Measurements from ENCODE around the gene SAMD10.
"Not testable (repeated sequence)": the region's sequence is repeated elsewhere in the genome, so short reads cannot be mapped to it uniquely, and the experiment has no call there.

SAMD10 gene

GRCh38 chr20:64001607-64002011, 22.2 kb upstream of the SAMD10 start:
- DNase-seq = no peak

DNA sequence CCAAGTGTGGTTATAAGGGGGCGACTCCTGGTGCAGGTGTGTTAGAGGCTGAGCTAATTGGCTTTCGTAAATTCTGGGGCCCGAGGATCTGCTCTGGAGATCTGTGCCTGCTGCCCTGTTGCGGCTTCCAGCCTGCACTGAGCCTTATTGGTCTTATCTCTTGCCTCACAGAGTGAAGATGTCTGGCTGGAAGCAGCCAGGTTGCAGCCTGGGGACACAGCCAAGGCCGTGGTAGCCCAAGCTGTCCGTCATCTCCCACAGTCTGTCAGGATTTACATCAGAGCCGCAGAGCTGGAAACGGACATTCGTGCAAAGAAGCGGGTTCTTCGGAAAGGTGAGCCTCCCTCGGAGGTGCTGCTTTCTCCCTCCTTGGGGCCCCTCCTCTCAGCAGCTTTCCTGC, 21.5 kb upstream of the SAMD10 start:
- no peak for DNase-seq

- DNase-seq = no peak
Observed at GRCh38 chr20:63982937-63983336, 3.5 kb upstream of the SAMD10 start.

- DNase-seq = peak; percentile 97 to 98
Observed at GRCh38 chr20:63980806-63981728, 1.6 kb upstream of the SAMD10 start, which contains the start of gene PRPF6. PRPF6 (plus strand) TSS chr20:63981132; CDS start chr20:63981246, 114 bp downstream.

DNA sequence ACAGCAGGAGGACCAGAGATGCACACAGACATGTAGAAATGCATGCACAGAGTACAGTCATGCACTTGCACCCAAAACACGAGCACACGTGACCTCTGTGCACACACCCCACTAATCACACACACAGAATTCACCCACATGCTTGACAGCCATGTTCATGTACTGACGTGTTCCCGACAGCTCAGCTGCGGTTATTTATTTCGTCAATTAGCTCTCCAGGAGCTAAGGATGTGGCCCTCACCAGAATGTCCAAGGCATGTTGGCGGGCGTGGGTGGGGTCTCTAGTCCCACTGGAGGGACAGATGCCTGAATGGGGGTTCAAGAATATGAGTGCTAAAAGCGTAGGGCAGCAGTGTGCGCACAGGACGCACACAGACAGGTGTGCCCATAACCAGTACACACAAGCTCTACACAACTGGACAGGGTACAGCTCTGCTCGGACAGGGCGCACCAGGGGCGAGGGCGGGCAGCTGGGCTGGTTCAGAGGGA, 919 bp upstream of the SAMD10 start:
- DNase-seq = no peak

- DNase-seq = no peak
Observed at GRCh38 chr20:63979229-63979556, 249 bp downstream of the SAMD10 start.

DNA sequence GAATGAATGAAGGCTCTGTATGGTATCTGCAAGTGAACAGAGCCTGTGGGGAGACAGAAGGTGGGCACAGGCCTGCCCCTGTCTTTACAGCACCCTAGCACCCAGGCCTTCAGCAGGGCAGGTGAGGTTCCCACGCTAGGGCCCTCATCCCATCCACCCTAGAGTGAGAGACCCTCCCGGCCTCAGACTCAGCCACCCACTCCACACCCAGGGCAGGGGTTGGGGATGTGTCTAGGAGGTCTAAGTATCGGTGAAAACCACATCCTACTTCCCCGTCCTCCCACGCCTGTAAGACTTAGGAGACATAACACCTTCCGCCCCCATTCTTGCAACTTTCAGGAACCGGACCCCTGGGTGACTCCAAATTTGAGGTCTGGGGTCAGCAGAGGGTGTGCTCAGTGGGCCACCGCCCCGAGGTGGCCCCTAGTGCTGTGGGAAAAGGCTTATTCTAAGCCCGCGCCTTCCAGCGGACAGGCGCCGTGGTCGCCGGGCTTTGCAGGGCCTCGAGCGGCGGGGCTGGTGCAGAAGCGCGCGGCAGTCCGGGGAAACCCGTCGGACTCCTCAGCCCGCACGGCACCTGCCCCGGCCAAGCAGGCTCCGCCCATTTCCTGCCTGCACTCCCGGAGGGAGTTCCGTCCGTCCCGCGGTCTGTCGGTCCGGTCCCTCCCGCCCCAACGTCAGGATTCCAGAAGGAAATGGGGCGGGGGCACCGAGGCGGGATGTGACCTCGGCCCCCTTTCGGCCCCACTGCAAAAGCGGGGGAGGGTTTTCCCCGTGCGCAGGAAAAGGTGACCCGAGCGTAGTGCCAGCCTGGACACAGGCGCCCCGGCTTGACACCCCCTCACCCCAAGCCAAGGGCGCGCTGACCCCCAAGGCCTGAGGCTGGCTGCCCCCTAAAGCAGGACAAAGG, 868 bp downstream of the SAMD10 start:
- DNase-seq = peak; percentile 37 to 44

- DNase-seq = peak; percentile 71 to 73
Observed at GRCh38 chr20:63977739-63978276, 1.6 kb downstream of the SAMD10 start.

GRCh38 chr20:63976980-63977738, 2.3 kb downstream of the SAMD10 start:
- DNase-seq = peak in 1 of 2 experiments; percentile 71

- not testable (repeated sequence) for DNase-seq
Observed at GRCh38 chr20:63976511-63976910, 2.9 kb downstream of the SAMD10 start.

GRCh38 chr20:63974402-63975200, 4.8 kb downstream of the SAMD10 start:
- no peak for DNase-seq

- DNase-seq = peak; percentile 58 to 63
Observed at GRCh38 chr20:63973636-63974401, 5.6 kb downstream of the SAMD10 start.

DNA sequence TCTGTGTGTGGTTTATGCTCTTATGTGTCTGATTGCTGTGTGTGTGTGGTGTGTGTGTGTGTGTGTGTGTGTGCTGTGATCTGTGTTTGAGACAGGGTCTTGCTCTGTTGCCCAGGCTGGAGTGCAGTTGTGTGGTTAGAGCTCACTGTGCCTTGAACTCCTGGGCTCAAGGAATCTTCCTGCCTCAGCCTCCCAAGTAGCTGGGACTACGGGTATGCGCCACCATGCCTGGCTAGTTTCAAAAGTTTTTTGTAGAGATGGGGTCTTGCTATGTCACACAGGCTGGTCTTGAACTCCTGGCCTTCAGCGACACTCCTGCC, 6.3 kb downstream of the SAMD10 start:
- no peak for DNase-seq

- no peak for DNase-seq
Observed at GRCh38 chr20:63972312-63973159, 6.9 kb downstream of the SAMD10 start.

- not testable (repeated sequence) for DNase-seq
Observed at GRCh38 chr20:63971960-63972311, 7.5 kb downstream of the SAMD10 start.

DNA sequence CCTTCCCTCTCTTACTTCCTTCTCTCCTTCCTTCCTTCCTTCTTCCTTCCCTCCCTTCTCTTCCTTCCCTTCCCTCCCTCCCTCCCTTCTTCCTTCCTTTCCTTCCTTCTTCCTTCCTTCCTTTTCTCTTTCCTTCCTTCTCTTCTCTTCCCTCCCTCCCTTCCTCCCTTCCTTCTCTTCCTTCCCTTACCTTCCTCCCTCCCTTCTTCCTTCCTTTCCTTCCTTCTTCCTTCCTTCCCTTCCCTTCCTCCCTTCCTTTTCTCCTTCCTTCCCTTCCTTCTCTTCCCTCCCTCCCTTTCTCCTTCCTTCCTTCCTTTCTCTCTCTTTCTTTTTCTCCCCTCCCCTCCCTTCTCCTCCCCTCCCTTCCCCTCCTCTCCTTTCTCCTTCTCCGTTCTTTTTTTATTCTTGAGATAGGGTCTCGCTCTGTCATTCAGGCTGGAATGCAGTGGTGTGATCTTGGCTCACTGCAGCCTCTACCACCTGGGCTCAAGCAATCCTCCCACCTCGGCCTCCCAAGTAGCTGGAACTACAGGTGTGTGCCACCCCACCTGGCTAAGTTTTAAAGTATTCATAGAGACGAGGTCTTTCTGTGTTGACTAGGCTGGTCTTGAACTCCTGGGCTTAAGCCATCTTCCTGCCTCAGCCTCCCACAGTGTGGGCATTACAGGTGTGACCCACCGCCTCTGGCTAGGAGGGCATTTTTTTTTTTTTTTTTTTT, 8.6 kb downstream of the SAMD10 start:
- no peak for DNase-seq

- DNase-seq = no peak
Observed at GRCh38 chr20:63969838-63970713, 9.4 kb downstream of the SAMD10 start, which contains the start of gene ZNF512B. ZNF512B (minus strand) TSS chr20:63969930; CDS start chr20:63967950, 1,980 bp downstream.

Measured in Kasumi-1 (cell line).